Activated T-cell treated with anti-CD3 and anti-CD28 coated beads for 48 hours (primary cell): ENCODE measurements around the gene TGFBI.

Experiments
- DNase-seq: peaks from one replicate; pipeline ENCODE4 v3.0.0-alpha.2; 2020; ENCODE audit warnings: low read depth

TGFBI gene

GRCh38 chr5:136064510-136064909 lies 35.7 kb downstream of the TGFBI start:
- DNase-seq: no peak

- DNase-seq: no peak
Measured at GRCh38 chr5:136065588-136065987, 36.8 kb downstream of the TGFBI start.

DNA sequence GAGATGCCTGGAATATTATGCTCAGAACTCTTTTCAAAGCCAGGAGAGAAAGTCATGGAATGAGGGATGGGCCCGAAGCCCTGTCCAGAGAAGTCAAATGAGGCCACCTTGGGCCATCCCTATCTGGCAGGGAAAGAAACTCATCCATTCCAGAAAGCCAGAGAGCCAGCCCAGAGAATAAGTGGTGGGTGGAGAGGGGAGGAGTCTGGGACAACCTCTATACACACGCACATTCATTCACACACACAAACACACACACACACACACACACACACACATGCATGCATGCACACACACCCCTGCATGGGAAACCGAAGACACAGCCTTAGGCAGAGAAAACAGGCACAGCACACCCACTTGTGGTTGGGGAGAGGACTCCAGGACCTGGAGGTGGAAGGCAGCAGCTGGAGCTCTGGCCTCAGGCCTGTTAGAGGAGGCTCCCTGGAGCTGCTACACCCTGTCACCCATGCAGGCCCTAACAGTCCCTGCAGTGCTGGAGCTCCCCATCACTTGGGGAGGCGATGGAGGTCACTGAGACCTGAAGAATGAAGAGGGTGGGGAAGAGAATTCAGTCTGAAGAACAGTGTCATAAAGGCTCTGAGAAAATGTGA lies 38.0 kb downstream of the TGFBI start:
- no peak for DNase-seq

GRCh38 chr5:136067422-136067821 lies 38.6 kb downstream of the TGFBI start:
- no peak for DNase-seq

GRCh38 chr5:136070486-136071285 lies 41.9 kb downstream of the TGFBI start:
- no peak for DNase-seq

- DNase-seq: no peak
Measured at GRCh38 chr5:136073714-136074529, 45.1 kb downstream of the TGFBI start.

- DNase-seq: no peak
Measured at GRCh38 chr5:136075466-136075891, 46.7 kb downstream of the TGFBI start.

DNA sequence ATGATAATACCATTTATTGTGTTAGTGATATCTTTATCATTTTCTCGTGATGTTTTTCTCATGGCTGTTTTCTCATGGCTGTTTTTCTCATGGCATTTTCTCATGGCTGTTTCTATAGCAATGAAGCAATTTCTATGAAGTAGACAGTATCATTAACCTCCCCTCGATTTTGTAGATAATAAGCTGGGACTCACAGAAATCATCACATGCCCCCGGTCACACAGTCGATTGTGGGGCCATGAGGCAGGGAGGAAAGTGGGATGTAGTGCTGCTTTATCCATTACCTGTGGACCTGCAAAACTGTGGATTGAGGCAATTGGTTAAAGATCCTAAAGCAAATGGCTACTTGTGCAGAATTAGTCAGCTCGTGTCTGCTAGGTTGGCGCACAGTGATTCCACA lies 47.3 kb downstream of the TGFBI start:
- no peak for DNase-seq

GRCh38 chr5:136076881-136077445 lies 48.2 kb downstream of the TGFBI start:
- DNase-seq: no peak

- no peak for DNase-seq
Measured at GRCh38 chr5:136079195-136079985, 50.6 kb downstream of the TGFBI start.

GRCh38 chr5:136080113-136080482 lies 51.3 kb downstream of the TGFBI start:
- no peak for DNase-seq

DNA sequence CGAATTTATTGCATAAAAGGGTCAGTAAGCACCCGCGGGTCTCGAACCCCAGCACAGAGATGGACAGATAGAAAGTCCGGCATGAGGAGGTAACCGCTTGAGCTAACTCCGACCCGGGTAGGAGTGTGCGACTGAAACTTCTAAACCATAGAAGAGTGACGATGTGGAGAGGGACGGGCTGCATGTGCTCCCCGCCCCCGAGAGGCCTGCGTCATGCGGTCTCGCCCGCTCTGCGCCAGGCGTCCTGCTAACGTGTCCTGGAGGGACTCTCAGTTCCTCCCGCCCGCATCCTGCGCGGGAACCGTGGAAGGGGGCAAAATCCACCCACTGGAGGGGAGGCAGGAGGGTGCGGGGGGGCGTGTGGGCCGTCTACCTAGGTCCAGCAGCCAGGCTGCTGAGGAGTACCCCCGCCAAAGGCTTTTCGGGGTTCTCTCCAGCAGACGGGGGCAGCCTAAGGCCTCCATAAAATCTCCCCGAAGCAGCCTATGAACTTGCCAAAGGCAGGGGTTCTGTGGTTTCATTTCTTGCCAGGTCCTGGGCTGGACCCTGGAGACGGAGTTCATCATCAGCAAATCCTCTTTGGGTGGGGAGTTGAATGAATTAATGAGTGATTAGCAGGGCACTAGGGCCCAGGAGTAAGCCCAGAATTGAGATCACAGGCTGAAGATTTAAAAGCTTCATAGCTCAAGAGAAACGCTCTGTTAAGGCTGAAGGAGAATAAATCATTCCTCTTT lies 51.9 kb downstream of the TGFBI start:
- DNase-seq: peak; percentile 69

DNA sequence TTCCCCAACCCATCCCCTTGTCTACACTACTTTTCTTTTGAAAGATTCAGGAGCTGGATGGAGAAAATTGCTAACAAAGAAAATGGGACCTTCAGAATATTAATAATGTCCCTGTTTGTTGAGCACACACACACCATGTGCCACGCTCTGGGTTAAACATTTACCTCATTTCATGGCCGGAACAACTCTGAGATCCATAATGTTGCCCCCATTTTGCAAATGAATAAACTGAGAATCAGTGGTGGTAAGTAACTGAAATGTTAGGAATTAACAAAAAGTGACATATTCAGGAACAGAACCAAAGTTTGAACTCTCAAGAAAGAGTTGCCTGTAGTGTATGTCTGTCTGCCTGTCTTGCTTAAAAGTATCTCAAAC lies 52.4 kb downstream of the TGFBI start:
- DNase-seq: no peak

- peak; percentile 48 for DNase-seq
Measured at GRCh38 chr5:136082390-136083193, 53.8 kb downstream of the TGFBI start.

- DNase-seq: no peak
Measured at GRCh38 chr5:136084698-136085097, 55.9 kb downstream of the TGFBI start.

DNA sequence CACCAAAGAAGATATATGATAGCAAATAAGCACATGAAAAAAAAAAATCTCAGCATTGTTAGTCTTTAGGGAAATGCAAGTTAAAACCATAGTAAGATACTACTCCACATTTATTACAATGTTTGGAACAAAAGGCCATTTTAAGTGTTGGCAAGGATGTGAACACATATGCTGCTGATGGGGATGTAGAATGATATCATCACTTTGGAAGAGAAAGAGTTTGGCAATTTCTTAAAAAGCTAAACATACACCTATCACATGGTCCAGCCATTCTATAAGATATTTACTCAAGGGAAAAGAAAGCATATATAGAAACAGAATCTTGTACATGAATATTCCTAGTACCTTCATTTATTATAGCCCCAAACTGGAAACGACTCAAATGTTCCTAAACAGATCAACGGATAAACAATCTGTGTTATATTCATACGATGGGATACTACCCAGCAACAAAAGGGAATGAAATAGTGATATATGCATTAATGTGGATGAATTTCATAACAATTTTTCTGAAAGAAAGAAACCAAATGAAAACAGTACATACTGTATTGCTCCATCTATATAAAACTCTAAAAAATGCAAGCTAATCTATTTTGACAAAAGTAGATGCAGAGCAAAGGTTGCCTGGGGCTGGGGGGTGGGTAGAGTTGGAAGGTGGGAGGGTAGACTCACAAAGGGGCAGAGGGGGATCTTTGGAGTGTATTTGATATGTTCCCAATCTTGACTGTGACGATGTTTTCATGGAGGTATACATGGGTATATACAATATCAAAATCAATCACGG lies 58.2 kb downstream of the TGFBI start:
- no peak for DNase-seq

- no peak for DNase-seq
Measured at GRCh38 chr5:136087961-136088871, 59.4 kb downstream of the TGFBI start.

DNA sequence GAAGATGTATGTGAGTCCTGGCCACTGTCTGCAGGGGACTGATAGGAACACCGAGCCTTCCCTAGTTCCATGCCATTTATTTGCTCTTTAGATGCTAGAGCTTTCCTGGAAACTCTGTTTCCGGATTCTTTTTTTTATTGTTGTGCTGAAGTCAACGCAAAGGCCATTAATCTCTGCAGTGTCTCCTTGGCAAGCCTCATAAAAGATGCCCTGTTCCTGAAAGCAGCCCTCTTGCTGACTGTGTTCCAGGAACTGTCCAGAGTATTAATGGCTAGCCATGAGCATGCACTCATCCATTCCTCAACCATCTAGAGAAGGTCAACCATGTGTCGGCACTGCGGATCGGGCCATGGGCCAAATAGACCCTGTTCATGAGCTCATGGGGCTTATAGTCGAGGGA lies 61.0 kb downstream of the TGFBI start:
- DNase-seq: no peak
